Neural progenitor cell (in vitro differentiated cells): ENCODE results near the gene TNNI2. TPM values are rescaled to one million over a fixed set of nuclear protein-coding genes. Genes with fewer than 3 reads are reported as not detected.

Experiments
- DNase-seq: peaks from one replicate; pipeline ENCODE4 v3.0.0-alpha.2; 2016; ENCODE audit warnings: low spot score
- H2AFZ ChIP-seq: fragments of 200-600 bp; sonication (generic); replicated peaks from 2 replicates; pipeline ENCODE4 v1.6.1; 2016; ENCODE audit warnings: antibody characterized with exemption
- H3F3A ChIP-seq: fragments of 200-600 bp; sonication (generic); 2 replicates; pipeline ENCODE4 v1.6.1; 2016; ENCODE audit warnings: antibody characterized with exemption, low read depth
- H3K27ac ChIP-seq: fragments of 200-600 bp; sonication (generic); 2 replicates; pipeline ENCODE4 v1.5.1; 2016; ENCODE audit warnings: mild to moderate bottlenecking
- H3K27me3 ChIP-seq: fragments of 200-600 bp; sonication (generic); 2 replicates; pipeline ENCODE4 v1.6.1; 2016; ENCODE audit warnings: mild to moderate bottlenecking, moderate library complexity
- H3K36me3 ChIP-seq: fragments of 200-600 bp; sonication (generic); 2 replicates; pipeline ENCODE4 v1.5.1; 2016
- H3K4me1 ChIP-seq: fragments of 200-600 bp; sonication (generic); 2 replicates; pipeline ENCODE4 v1.6.1; 2016; ENCODE audit warnings: mixed run types
- H3K4me2 ChIP-seq: fragments of 200-600 bp; sonication (generic); 2 replicates; pipeline ENCODE4 v1.6.1; 2016
- H3K4me3 ChIP-seq: fragments of 200-600 bp; sonication (generic); 2 replicates; pipeline ENCODE4 v1.5.1; 2016
- H3K79me2 ChIP-seq: fragments of 200-600 bp; sonication (generic); 2 replicates; pipeline ENCODE4 v1.6.1; 2016; ENCODE audit warnings: low read depth
- H3K9ac ChIP-seq: fragments of 200-600 bp; sonication (generic); 2 replicates; pipeline ENCODE4 v1.6.1; 2016
- H3K9me3 ChIP-seq: fragments of 200-600 bp; sonication (generic); 2 replicates; pipeline ENCODE4 v1.5.1; 2016; ENCODE audit warnings: low read depth
- H4K20me1 ChIP-seq: fragments of 200-600 bp; sonication (generic); 2 replicates; pipeline ENCODE4 v1.6.1; 2016; ENCODE audit warnings: low read depth
- H3K27ac Mint-ChIP-seq: 3 replicates; pipeline ENCODE4 v1.8.0; 2021; ENCODE audit warnings: mixed read lengths
- H3K27me3 Mint-ChIP-seq: 2 replicates; pipeline ENCODE4 v1.8.0; 2022; ENCODE audit warnings: low read depth, mild to moderate bottlenecking, inconsistent platforms, moderate library complexity, mixed read lengths; ENCODE audit not compliant: insufficient read depth
- H3K36me3 Mint-ChIP-seq: 3 replicates; pipeline ENCODE4 v1.8.0; 2021; ENCODE audit warnings: mixed read lengths
- H3K4me1 Mint-ChIP-seq: 3 replicates; pipeline ENCODE4 v1.8.0; 2021; ENCODE audit warnings: mixed read lengths
- H3K4me3 Mint-ChIP-seq: 3 replicates; pipeline ENCODE4 v1.8.0; 2021; ENCODE audit warnings: mild to moderate bottlenecking, moderate library complexity, mixed read lengths
- H3K9me3 Mint-ChIP-seq: 3 replicates; pipeline ENCODE4 v1.8.0; 2020; ENCODE audit warnings: mixed read lengths
- CTCF ChIP-seq: fragments of 200-600 bp; sonication (generic); IDR thresholded peaks from 2 replicates; pipeline ENCODE4 v1.5.1; 2017; ENCODE audit warnings: antibody characterized with exemption, mild to moderate bottlenecking
- EZH2 ChIP-seq: fragments of 200-600 bp; sonication (generic); IDR thresholded peaks from 2 replicates; pipeline ENCODE4 v1.6.1; 2017; ENCODE audit warnings: antibody characterized with exemption, mild to moderate bottlenecking, moderate library complexity
- EZH2phosphoT487 ChIP-seq: fragments of 200-600 bp; sonication (generic); IDR thresholded peaks from 2 replicates; pipeline ENCODE4 v1.6.1; 2017; ENCODE audit warnings: antibody characterized with exemption
- total RNA-seq: library from RNA; depleted of rRNA; stranded (reverse); fragments of >200 nt; gene quantifications from 2 replicates; pipeline ENCODE4 v1.2.3, GENCODE V29; 2015; ENCODE audit warnings: low replicate concordance

TNNI2 gene
- total RNA-seq, 1 donor from 2014 or later, result 2.6 TPM

GRCh38 chr11:1821562-1821961 lies 17.2 kb upstream of the TNNI2 start:
- no peak for DNase-seq
- peaks cover 3% of the 10 kb centered on the region for H3K4me1 ChIP-seq
- no peak overlapping the region for H3K4me3 Mint-ChIP-seq
- no peaks in the 10 kb centered on the region for H3K27me3 ChIP-seq
- H3K36me3 Mint-ChIP-seq, result no peaks in the 10 kb centered on the region
- TF ChIP-seq EZH2phosphoT487 (no peak), EZH2 (no peak), CTCF (no peak)
- H3K27ac ChIP-seq, result no peak overlapping the region
- no peak overlapping the region for H2AFZ ChIP-seq
- no peaks in the 10 kb centered on the region for H4K20me1 ChIP-seq
- H3K9ac ChIP-seq, result no peak overlapping the region
- H3K9me3 Mint-ChIP-seq, result peaks cover 4% of the 10 kb centered on the region
- H3K36me3 ChIP-seq, result no peaks in the 10 kb centered on the region
- no peaks in the 10 kb centered on the region for H3K9me3 ChIP-seq
- H3K79me2 ChIP-seq, result no peaks in the 10 kb centered on the region
- no peaks in the 10 kb centered on the region for H3K4me1 Mint-ChIP-seq
- H3K27ac Mint-ChIP-seq, result no peak overlapping the region
- H3K4me2 ChIP-seq, result no peak overlapping the region
- peaks cover 10% of the 10 kb centered on the region for H3K27me3 Mint-ChIP-seq
- no peak overlapping the region for H3K4me3 ChIP-seq
- H3F3A ChIP-seq, result no peaks in the 10 kb centered on the region

GRCh38 chr11:1822648-1823375 lies 16.0 kb upstream of the TNNI2 start:
- TF ChIP-seq CTCF, result no peak
- no peak for TF ChIP-seq EZH2
- TF ChIP-seq EZH2phosphoT487, result no peak
- Histone ChIP-seq H3K27me3 (no peaks in the 10 kb centered on the region), H3F3A (no peaks in the 10 kb centered on the region), H3K4me3 (no peak overlapping the region), H3K27ac (no peak overlapping the region), H3K4me2 (no peak overlapping the region), H3K9me3 (no peaks in the 10 kb centered on the region), H3K79me2 (no peaks in the 10 kb centered on the region), H3K4me1 (peaks cover 3% of the 10 kb centered on the region), H3K36me3 (no peaks in the 10 kb centered on the region), H4K20me1 (no peaks in the 10 kb centered on the region), H2AFZ (no peak overlapping the region), H3K9ac (no peak overlapping the region)
- no peak overlapping the region for H3K4me3 Mint-ChIP-seq
- DNase-seq, result no peak
- H3K27me3 Mint-ChIP-seq, result peaks cover 10% of the 10 kb centered on the region
- peaks cover 2% of the 10 kb centered on the region for H3K4me1 Mint-ChIP-seq
- no peaks in the 10 kb centered on the region for H3K9me3 Mint-ChIP-seq
- no peak overlapping the region for H3K27ac Mint-ChIP-seq
- H3K36me3 Mint-ChIP-seq, result no peaks in the 10 kb centered on the region

GRCh38 chr11:1823376-1824220 lies 15.2 kb upstream of the TNNI2 start:
- H3K4me3 ChIP-seq, result no peak overlapping the region
- Mint-ChIP-seq H3K27ac (peak overlapping the region; percentile 94), H3K9me3 (no peaks in the 10 kb centered on the region), H3K4me1 (peaks cover 2% of the 10 kb centered on the region), H3K27me3 (peaks cover 7% of the 10 kb centered on the region), H3K4me3 (no peak overlapping the region), H3K36me3 (no peaks in the 10 kb centered on the region)
- H3K27ac ChIP-seq, result no peak overlapping the region
- no peaks in the 10 kb centered on the region for H4K20me1 ChIP-seq
- H3K9me3 ChIP-seq, result no peaks in the 10 kb centered on the region
- no peak for TF ChIP-seq EZH2phosphoT487
- no peak for TF ChIP-seq CTCF
- TF ChIP-seq EZH2, result no peak
- no peak overlapping the region for H3K9ac ChIP-seq
- no peaks in the 10 kb centered on the region for H3K27me3 ChIP-seq
- no peaks in the 10 kb centered on the region for H3F3A ChIP-seq
- no peaks in the 10 kb centered on the region for H3K79me2 ChIP-seq
- peaks cover 3% of the 10 kb centered on the region for H3K4me1 ChIP-seq
- H2AFZ ChIP-seq, result no peak overlapping the region
- H3K4me2 ChIP-seq, result no peak overlapping the region
- H3K36me3 ChIP-seq, result no peaks in the 10 kb centered on the region
- no peak for DNase-seq
